ENCODE results near the gene CISH.

DNA sequence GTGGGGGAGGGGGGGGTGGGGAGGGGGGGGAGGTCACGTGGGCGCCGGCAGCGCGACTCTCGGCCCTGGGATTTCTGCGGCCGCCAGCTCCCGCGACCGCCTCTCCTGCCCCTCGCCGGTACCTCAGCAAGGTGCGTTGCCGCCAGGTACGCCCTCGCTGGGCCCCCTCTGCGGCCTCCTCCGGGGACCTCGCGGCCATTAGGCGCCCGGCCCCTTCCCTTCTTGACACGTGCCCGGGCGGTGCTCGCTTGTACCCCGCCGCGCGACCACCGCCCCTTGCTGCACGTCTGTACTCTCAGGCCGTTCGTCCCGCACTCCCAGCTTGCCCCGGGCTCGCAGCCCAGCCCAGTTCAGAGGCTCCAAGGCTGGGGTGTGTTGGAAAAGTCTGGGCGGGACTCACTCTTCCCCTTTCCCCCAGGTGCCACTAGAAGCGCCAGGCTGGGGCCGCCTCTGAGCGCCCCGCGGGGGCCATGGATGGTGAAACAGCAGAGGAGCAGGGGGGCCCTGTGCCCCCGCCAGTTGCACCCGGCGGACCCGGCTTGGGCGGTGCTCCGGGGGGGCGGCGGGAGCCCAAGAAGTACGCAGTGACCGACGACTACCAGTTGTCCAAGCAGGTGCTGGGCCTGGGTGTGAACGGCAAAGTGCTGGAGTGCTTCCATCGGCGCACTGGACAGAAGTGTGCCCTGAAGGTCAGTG, 5.7 kb upstream of the CISH start, which contains the start of gene MAPKAPK3:
- TF ChIP-seq, protein P1, sequence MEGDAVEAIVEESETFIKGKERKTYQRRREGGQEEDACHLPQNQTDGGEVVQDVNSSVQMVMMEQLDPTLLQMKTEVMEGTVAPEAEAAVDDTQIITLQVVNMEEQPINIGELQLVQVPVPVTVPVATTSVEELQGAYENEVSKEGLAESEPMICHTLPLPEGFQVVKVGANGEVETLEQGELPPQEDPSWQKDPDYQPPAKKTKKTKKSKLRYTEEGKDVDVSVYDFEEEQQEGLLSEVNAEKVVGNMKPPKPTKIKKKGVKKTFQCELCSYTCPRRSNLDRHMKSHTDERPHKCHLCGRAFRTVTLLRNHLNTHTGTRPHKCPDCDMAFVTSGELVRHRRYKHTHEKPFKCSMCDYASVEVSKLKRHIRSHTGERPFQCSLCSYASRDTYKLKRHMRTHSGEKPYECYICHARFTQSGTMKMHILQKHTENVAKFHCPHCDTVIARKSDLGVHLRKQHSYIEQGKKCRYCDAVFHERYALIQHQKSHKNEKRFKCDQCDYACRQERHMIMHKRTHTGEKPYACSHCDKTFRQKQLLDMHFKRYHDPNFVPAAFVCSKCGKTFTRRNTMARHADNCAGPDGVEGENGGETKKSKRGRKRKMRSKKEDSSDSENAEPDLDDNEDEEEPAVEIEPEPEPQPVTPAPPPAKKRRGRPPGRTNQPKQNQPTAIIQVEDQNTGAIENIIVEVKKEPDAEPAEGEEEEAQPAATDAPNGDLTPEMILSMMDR (IDR thresholded peaks at IDR 0.05) = peak in 1 of 3 donors; percentile 28
- TF ChIP-seq POLR2A (IDR thresholded peaks at IDR 0.05) = no peak
- no peak for TF ChIP-seq EP300 (IDR thresholded peaks at IDR 0.05)

Data from ovary (tissue), 3 donors.